ENCODE results near the gene CEP85L. TPM values are rescaled to one million over a fixed set of nuclear protein-coding genes. Genes with fewer than 3 reads are reported as not detected.
A peak's percentile ranks its signal among the peaks of the same experiment; 100 is the strongest.

The CEP85L gene
- total and polyA plus RNA-seq, 2 of the 4 experiments (the other 2 are of a cell fraction), result 2.3 to 25.6 TPM

DNA sequence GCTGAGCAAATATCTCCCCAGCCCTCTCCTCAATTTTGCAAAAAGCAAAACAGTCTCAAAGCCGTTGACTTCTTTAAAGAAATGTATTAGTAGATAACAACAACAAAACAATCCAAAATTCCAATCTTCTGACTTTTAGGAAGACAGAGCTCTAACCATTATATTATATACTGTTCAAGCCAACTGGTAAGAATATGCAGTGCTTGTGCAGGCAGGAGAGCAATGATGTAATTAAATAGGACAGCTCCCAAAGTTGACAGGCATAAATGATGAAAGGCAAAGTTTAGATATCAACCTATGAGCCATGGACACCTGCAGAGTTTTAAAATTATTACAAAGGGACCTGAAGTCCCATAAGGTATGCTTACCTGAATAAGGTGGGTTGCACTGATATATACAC lies 16.6 kb upstream of the CEP85L start:
- intact Hi-C loops (cut with micrococcal nuclease) (loop anchor here (1.0 to 5.0 kb wide), 2 partner anchors 11 to 39 kb away; no protein-coding TSS in a partner anchor), in situ Hi-C loops (cut with MboI; ENCODE audit: low sequenced_read_pairs) (no loop called here), dilution Hi-C loops (cut with HindIII; ENCODE audit: low sequenced_read_pairs, unreplicated experiment) (no loop called here)
- Histone ChIP-seq H4K91ac (ENCODE audit: insufficient read depth, low read depth, low read length) (no peak overlapping the region), H3K14ac (replicated peaks; ENCODE audit: low read depth, low read length) (no peak overlapping the region), H3K79me1 (ENCODE audit: low read depth in 1 of 2, low read length in 2 of 2) (no peaks in the 10 kb centered on the region; a peak in 1 of 4 replicates), H3K4me1 (ENCODE audit: control insufficient read depth, insufficient read depth, low read length) (peaks cover 9% of the 10 kb centered on the region), H2BK20ac (ENCODE audit: low read depth, low read length) (no peak overlapping the region), H4K8ac (ENCODE audit: low read depth in 2 of 2, low read length in 2 of 2) (0 out of 4 replicates have a peak overlapping the region, but pooled peaks of 1 of the 2 experiments have one; percentile 31), H2AK5ac (ENCODE audit: low read depth, low read length) (no peak overlapping the region), H3K4me3 (ENCODE audit: insufficient read depth, low read depth, low read length) (no peak overlapping the region), H2AFZ (replicated peaks; ENCODE audit: low read length, poor library complexity) (no peak overlapping the region), H3K4ac (ENCODE audit: low read depth, low read length) (no peak overlapping the region), H3K23ac (ENCODE audit: low read depth, low read length) (no peak overlapping the region), H3K27me3 (ENCODE audit: control insufficient read depth, insufficient read depth, low read length) (no peaks in the 10 kb centered on the region), H3K9me1 (ENCODE audit: insufficient read depth, low read length) (peaks cover 3% of the 10 kb centered on the region; the same call in 1 of the 2 replicates), H3K4me2 (ENCODE audit: low read depth, low read length) (peak overlapping the region; percentile 3; the same call in 1 of the 2 replicates), H3K9me3 (ENCODE audit: control insufficient read depth, insufficient read depth, low read length) (no peaks in the 10 kb centered on the region), H4K20me1 (ENCODE audit: insufficient read depth, low read length) (0 out of 2 replicates have a peak, but pooled peaks cover 3% of the 10 kb centered on the region), H4K5ac (ENCODE audit: low read depth, low read length) (no peak overlapping the region), H3K56ac (ENCODE audit: extremely low read depth, insufficient read depth, low read length) (no peak overlapping the region), H2BK120ac (ENCODE audit: low read depth, low read length) (peak overlapping the region; percentile 8; the same call in 1 of the 2 replicates), H2BK15ac (ENCODE audit: low read depth, low read length) (no peak overlapping the region), H3K18ac (ENCODE audit: low read depth, low read length) (no peak overlapping the region; the same call in 1 of the 2 replicates), H3K36me3 (ENCODE audit: control insufficient read depth, insufficient read depth, low read length) (no peaks in the 10 kb centered on the region), H3K9ac (ENCODE audit: low read depth, low read length) (no peak overlapping the region), H2AK9ac (replicated peaks; ENCODE audit: low read depth, low read length, poor library complexity) (no peak overlapping the region), H3K27ac (ENCODE audit: insufficient read depth, low read length) (no peak overlapping the region), H2BK5ac (ENCODE audit: low read depth, low read length, poor library complexity, severe bottlenecking) (no peak overlapping the region)
- TF ChIP-seq ELK1 (IDR thresholded peaks at IDR 0.05; ENCODE audit: borderline replicate concordance, low read depth, low read length) (no peak), RCOR1 (IDR thresholded peaks at IDR 0.05; ENCODE audit: insufficient replicate concordance, low read length) (no peak), MXI1 (IDR thresholded peaks at IDR 0.05; ENCODE audit: borderline replicate concordance, low read depth, low read length) (no peak), MAZ (IDR thresholded peaks at IDR 0.05; ENCODE audit: borderline replicate concordance, low read depth, low read length) (no peak), BHLHE40 (IDR thresholded peaks at IDR 0.05; ENCODE audit: low read depth, low read length) (no peak)
- ATAC-seq (ENCODE audit: low read depth) (peak; percentile 52; the same call in 1 of the 2 replicates), DNase-seq (peak; percentile 29)
- no TSS peak for BruUV-seq (replicated peaks)
- POLR2A ChIA-PET (ENCODE audit: unreplicated experiment), result no interaction called here
- no CpG with 5 or more reads among the region's 1 CpG for WGBS, 2 experiments (ENCODE audit: extremely low coverage in 2 of 2, insufficient read length in 1 of 2)
- CTCF ChIA-PET, result no interaction called here
